ELR (cell line): ENCODE measurements around the gene CCL25.
"Not testable (repeated sequence)": the region's sequence is repeated elsewhere in the genome, so short reads cannot be mapped to it uniquely, and the experiment has no call there.

Source experiments
- DNase-seq: peaks from one replicate; pipeline ENCODE4 v3.0.0-alpha.2; 2015; ENCODE audit warnings: low read depth

Gene CCL25

GRCh38 chr19:8085598-8086408 is 33.2 kb downstream of the CCL25 start:
- no peak for DNase-seq

GRCh38 chr19:8086849-8087248 is 34.3 kb downstream of the CCL25 start:
- no peak for DNase-seq

GRCh38 chr19:8087876-8088275 is 35.3 kb downstream of the CCL25 start:
- DNase-seq: no peak

GRCh38 chr19:8088752-8089663 is 36.4 kb downstream of the CCL25 start:
- no peak for DNase-seq

- no peak for DNase-seq
Observed at GRCh38 chr19:8089664-8090601, 37.4 kb downstream of the CCL25 start.

- DNase-seq: no peak
Observed at GRCh38 chr19:8090950-8091349, 38.4 kb downstream of the CCL25 start.

- DNase-seq: no peak
Observed at GRCh38 chr19:8093740-8094139, 41.2 kb downstream of the CCL25 start.

- DNase-seq: no peak
Observed at GRCh38 chr19:8094336-8094735, 41.8 kb downstream of the CCL25 start.

GRCh38 chr19:8095354-8095886 is 42.9 kb downstream of the CCL25 start:
- DNase-seq: no peak

- DNase-seq: no peak
Observed at GRCh38 chr19:8096071-8096470, 43.5 kb downstream of the CCL25 start.

GRCh38 chr19:8097198-8097597 is 44.6 kb downstream of the CCL25 start:
- no peak for DNase-seq

GRCh38 chr19:8097681-8098567 is 45.4 kb downstream of the CCL25 start:
- DNase-seq: no peak

GRCh38 chr19:8101311-8101710 is 48.8 kb downstream of the CCL25 start:
- DNase-seq: no peak

- DNase-seq: not testable (repeated sequence)
Observed at GRCh38 chr19:8101910-8102309, 49.4 kb downstream of the CCL25 start.

- DNase-seq: no peak
Observed at GRCh38 chr19:8105471-8105870, 52.9 kb downstream of the CCL25 start.

- no peak for DNase-seq
Observed at GRCh38 chr19:8107301-8107903, 54.8 kb downstream of the CCL25 start.

GRCh38 chr19:8108560-8109445 is 56.2 kb downstream of the CCL25 start:
- no peak for DNase-seq

GRCh38 chr19:8109455-8109854 is 56.9 kb downstream of the CCL25 start:
- no peak for DNase-seq
